GM18870 (cell line): Measurements from ENCODE around the gene MELTF.

Source experiments
- ATAC-seq: cut with Tn5 transposase; IDR thresholded peaks from one replicate; pipeline ENCODE4 v1.9.1; 2021; ENCODE audit warnings: moderate library complexity; ENCODE audit not compliant: unreplicated experiment

Gene MELTF

GRCh38 chr3:196969134-196969659 lies 60.4 kb downstream of the MELTF start:
- ATAC-seq: no peak

GRCh38 chr3:196968233-196969133 lies 61.1 kb downstream of the MELTF start, which contains the start of gene PIGZ:
TSS of gene PIGZ (minus strand) at chr3:196968833. CDS start at chr3:196952031, 16,802 bp downstream.
- no peak for ATAC-seq

GRCh38 chr3:196967412-196968232 lies 62.0 kb downstream of the MELTF start:
- ATAC-seq: no peak

DNA sequence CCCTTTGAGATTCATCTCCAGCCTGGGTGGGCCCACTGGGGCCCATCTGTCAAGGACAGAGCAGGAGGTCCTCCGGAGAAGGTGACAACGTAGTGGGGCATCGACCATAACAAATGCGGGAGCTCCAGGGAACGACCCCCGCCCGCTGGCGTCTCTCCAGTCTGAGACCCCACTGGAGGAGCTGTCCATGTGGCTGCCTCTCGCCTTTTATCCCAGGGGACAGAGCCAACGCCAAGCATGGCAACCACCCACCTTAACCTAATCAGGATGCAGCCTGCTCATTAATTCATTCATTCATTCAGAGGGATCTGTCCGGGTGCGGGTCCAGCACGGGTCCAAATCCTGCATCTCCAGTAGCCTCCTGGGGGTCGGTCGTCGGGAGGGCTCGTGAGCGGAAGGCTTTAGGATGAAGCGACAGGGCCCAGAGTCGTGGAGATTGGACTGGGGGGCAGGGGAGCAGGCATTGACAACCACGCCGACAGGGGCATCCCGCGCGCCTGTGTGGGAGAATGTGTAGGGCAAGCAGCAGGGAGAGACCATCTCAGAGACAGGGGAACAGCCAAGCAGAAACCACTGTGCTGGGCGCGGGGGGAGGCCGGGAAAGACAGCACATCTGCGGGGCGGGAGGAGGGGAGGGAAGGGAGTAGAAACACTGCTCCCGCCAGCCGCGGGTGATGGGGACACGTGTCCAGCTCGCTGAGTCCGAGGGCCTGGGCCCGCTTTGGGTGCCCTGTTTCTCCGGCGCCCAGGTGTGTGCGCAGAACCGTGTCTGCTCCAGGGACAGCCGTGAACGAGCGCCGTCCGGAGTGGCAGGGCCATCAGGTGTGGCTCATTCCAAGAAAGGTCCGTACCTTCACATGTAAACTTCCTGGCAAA lies 62.9 kb downstream of the MELTF start:
- no peak for ATAC-seq

DNA sequence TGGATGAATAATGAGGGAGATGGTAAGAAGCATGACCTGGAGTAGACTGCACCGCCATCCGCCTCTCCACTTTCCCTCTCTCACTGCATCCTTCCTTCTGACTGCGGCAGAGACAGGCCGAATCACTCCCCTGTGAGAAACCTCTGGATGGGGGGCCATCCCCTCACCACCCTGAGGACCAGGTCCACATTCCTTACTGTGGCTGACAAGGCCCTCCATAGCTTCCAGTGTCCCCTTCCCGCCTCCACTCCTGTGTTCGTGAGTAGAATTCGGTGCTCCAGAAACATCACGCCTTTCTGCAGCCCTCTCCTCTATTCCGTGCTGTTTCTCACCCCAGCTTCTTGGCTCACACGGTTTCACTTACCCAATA lies 63.8 kb downstream of the MELTF start:
- no peak for ATAC-seq

GRCh38 chr3:196965112-196965803 lies 64.4 kb downstream of the MELTF start:
- no peak for ATAC-seq

DNA sequence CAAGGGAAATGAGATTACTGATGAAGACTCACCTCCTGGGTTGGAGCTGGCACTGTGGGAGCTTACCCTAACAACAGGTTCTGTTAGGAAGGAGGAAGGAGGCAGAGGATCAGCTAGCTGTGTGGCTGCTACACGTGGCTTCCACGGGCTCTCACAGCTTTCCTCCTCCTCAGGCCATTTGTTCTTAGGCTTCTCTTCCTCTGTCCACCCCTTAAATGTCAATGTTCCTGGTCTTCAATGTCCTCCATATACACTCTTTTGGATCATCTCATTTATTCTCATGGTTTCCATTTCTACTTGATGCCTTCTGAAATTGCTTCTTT lies 66.0 kb downstream of the MELTF start:
- no peak for ATAC-seq

- no peak for ATAC-seq
These were observed 66.5 kb downstream of the MELTF start for GRCh38 chr3:196962930-196963630.

GRCh38 chr3:196962108-196962929 lies 67.3 kb downstream of the MELTF start:
- ATAC-seq: no peak

- ATAC-seq: no peak
These were observed 74.8 kb downstream of the MELTF start for GRCh38 chr3:196954832-196955231.
